ENCODE data around the gene IMMT. TPM values are rescaled to one million over a fixed set of nuclear protein-coding genes. Genes with fewer than 3 reads are reported as not detected.
"Not testable (repeated sequence)": the region's sequence is repeated elsewhere in the genome, so short reads cannot be mapped to it uniquely, and the experiment has no call there.

The IMMT gene
- 181 and 188 TPM in 2 replicates for total RNA-seq

GRCh38 chr2:86195055-86195807 lies at the start of gene IMMT:
TSS of gene IMMT (minus strand) at chr2:86195462. CDS start at chr2:86195382, 80 bp downstream.
- H3K4me3 Mint-ChIP-seq, result peak within 1 kb of the TSS; percentile 99
- intact Hi-C loops (cut with micrococcal nuclease), result loop anchor here (1.0 to 10.0 kb wide), 6 partner anchors 10 to 580 kb away; partner anchors contain the start of genes C2orf68, PTCD3, RNF103 and USP39

GRCh38 chr2:86244781-86245180 lies 49.5 kb upstream of the IMMT start:
- H3K9me3 Mint-ChIP-seq; H3K27me3 Mint-ChIP-seq; H3K27ac Mint-ChIP-seq; H3K36me3 Mint-ChIP-seq (ENCODE audit: low read depth); DNase-seq; H3K4me3 Mint-ChIP-seq; H3K4me1 Mint-ChIP-seq; intact Hi-C loops (cut with micrococcal nuclease): not testable (repeated sequence)

More at GRCh38 chr2:86195055-86195807, at the start of gene IMMT:
- Mint-ChIP-seq H3K36me3 (ENCODE audit: low read depth) (peaks cover 28% of the 10 kb centered on the region), H3K27me3 (no peaks in the 10 kb centered on the region), H3K4me1 (peaks cover 36% of the 10 kb centered on the region), H3K27ac (peak within 1 kb of the TSS; percentile 97), H3K9me3 (no peaks in the 10 kb centered on the region)
- DNase-seq, result peak; percentile 98

GRCh38 chr2:86243950-86244733 lies 48.9 kb upstream of the IMMT start:
- H3K9me3 Mint-ChIP-seq, result no peaks in the 10 kb centered on the region
- H3K27me3 Mint-ChIP-seq, result peaks cover 5% of the 10 kb centered on the region
- no peak overlapping the region for H3K4me3 Mint-ChIP-seq
- H3K4me1 Mint-ChIP-seq, result no peaks in the 10 kb centered on the region
- no peaks in the 10 kb centered on the region for H3K36me3 Mint-ChIP-seq (ENCODE audit: low read depth)
- H3K27ac Mint-ChIP-seq, result no peak overlapping the region
- intact Hi-C loops (cut with micrococcal nuclease), result no loop called here
- no peak for DNase-seq

GRCh38 chr2:86243272-86243671 lies 48.0 kb upstream of the IMMT start:
- intact Hi-C loops (cut with micrococcal nuclease), result no loop called here
- Mint-ChIP-seq H3K27ac (no peak overlapping the region), H3K9me3 (no peaks in the 10 kb centered on the region), H3K27me3 (peaks cover 5% of the 10 kb centered on the region), H3K4me3 (no peak overlapping the region), H3K4me1 (peaks cover 6% of the 10 kb centered on the region), H3K36me3 (ENCODE audit: low read depth) (no peaks in the 10 kb centered on the region)
- no peak for DNase-seq

- H3K9me3 Mint-ChIP-seq, result no peaks in the 10 kb centered on the region
- peaks cover 9% of the 10 kb centered on the region for H3K4me1 Mint-ChIP-seq
- H3K27ac Mint-ChIP-seq, result no peak overlapping the region
- intact Hi-C loops (cut with micrococcal nuclease), result no loop called here
- no peak overlapping the region for H3K4me3 Mint-ChIP-seq
- peaks cover 5% of the 10 kb centered on the region for H3K27me3 Mint-ChIP-seq
- DNase-seq, result no peak
- H3K36me3 Mint-ChIP-seq (ENCODE audit: low read depth), result no peaks in the 10 kb centered on the region
These were observed 46.3 kb upstream of the IMMT start for GRCh38 chr2:86241611-86242010.

- Mint-ChIP-seq H3K27ac (no peak overlapping the region), H3K27me3 (peaks cover 5% of the 10 kb centered on the region)
- intact Hi-C loops (cut with micrococcal nuclease), result no loop called here
These were observed 45.0 kb upstream of the IMMT start for GRCh38 chr2:86240251-86240650.

GRCh38 chr2:86239745-86240144 lies 44.5 kb upstream of the IMMT start:
- DNase-seq, result no peak
- intact Hi-C loops (cut with micrococcal nuclease), result no loop called here
- Mint-ChIP-seq H3K4me1 (peaks cover 9% of the 10 kb centered on the region), H3K9me3 (no peaks in the 10 kb centered on the region), H3K27me3 (peaks cover 5% of the 10 kb centered on the region), H3K4me3 (no peak overlapping the region), H3K36me3 (ENCODE audit: low read depth) (no peaks in the 10 kb centered on the region), H3K27ac (no peak overlapping the region)

More at GRCh38 chr2:86240251-86240650, 45.0 kb upstream of the IMMT start:
- Mint-ChIP-seq H3K4me3 (no peak overlapping the region), H3K9me3 (no peaks in the 10 kb centered on the region), H3K36me3 (ENCODE audit: low read depth) (no peaks in the 10 kb centered on the region), H3K4me1 (peaks cover 9% of the 10 kb centered on the region)
- no peak for DNase-seq

- peaks cover 8% of the 10 kb centered on the region for H3K27me3 Mint-ChIP-seq
- H3K9me3 Mint-ChIP-seq, result no peaks in the 10 kb centered on the region
- no peak overlapping the region for H3K27ac Mint-ChIP-seq
- H3K4me3 Mint-ChIP-seq, result no peak overlapping the region
- no peak for DNase-seq
- H3K4me1 Mint-ChIP-seq, result peaks cover 9% of the 10 kb centered on the region
- intact Hi-C loops (cut with micrococcal nuclease), result no loop called here
- no peaks in the 10 kb centered on the region for H3K36me3 Mint-ChIP-seq (ENCODE audit: low read depth)
These were observed 44.1 kb upstream of the IMMT start for GRCh38 chr2:86239326-86239725.

- DNase-seq, result peak; percentile 86
- Mint-ChIP-seq H3K4me1 (peaks cover 9% of the 10 kb centered on the region), H3K27ac (peak overlapping the region; percentile 63), H3K9me3 (no peaks in the 10 kb centered on the region), H3K36me3 (ENCODE audit: low read depth) (no peaks in the 10 kb centered on the region), H3K27me3 (peaks cover 17% of the 10 kb centered on the region), H3K4me3 (peak overlapping the region; percentile 42)
- intact Hi-C loops (cut with micrococcal nuclease), result no loop called here
These were observed 43.1 kb upstream of the IMMT start for GRCh38 chr2:86238354-86238753.

- Mint-ChIP-seq H3K9me3 (no peaks in the 10 kb centered on the region), H3K27ac (no peak overlapping the region), H3K27me3 (peaks cover 16% of the 10 kb centered on the region), H3K4me3 (no peak overlapping the region), H3K4me1 (peaks cover 9% of the 10 kb centered on the region), H3K36me3 (ENCODE audit: low read depth) (no peaks in the 10 kb centered on the region)
- intact Hi-C loops (cut with micrococcal nuclease), result no loop called here
- no peak for DNase-seq
These were observed 41.9 kb upstream of the IMMT start for GRCh38 chr2:86237172-86237571.

- intact Hi-C loops (cut with micrococcal nuclease), result no loop called here
- Mint-ChIP-seq H3K4me3 (no peak overlapping the region), H3K9me3 (no peaks in the 10 kb centered on the region), H3K27me3 (peaks cover 16% of the 10 kb centered on the region), H3K27ac (no peak overlapping the region), H3K4me1 (peaks cover 9% of the 10 kb centered on the region), H3K36me3 (ENCODE audit: low read depth) (no peaks in the 10 kb centered on the region)
- DNase-seq, result no peak
These were observed 40.1 kb upstream of the IMMT start for GRCh38 chr2:86235196-86235980.

GRCh38 chr2:86234563-86235131 lies 39.4 kb upstream of the IMMT start:
- H3K27me3 Mint-ChIP-seq, result peaks cover 16% of the 10 kb centered on the region
- no peaks in the 10 kb centered on the region for H3K9me3 Mint-ChIP-seq
- H3K27ac Mint-ChIP-seq, result no peak overlapping the region
- peaks cover 9% of the 10 kb centered on the region for H3K4me1 Mint-ChIP-seq
- intact Hi-C loops (cut with micrococcal nuclease), result no loop called here
- H3K4me3 Mint-ChIP-seq, result no peak overlapping the region
- no peak for DNase-seq
- no peaks in the 10 kb centered on the region for H3K36me3 Mint-ChIP-seq (ENCODE audit: low read depth)

GRCh38 chr2:86233436-86233835 lies 38.2 kb upstream of the IMMT start:
- H3K36me3 Mint-ChIP-seq (ENCODE audit: low read depth), result no peaks in the 10 kb centered on the region
- no peak for DNase-seq
- H3K27me3 Mint-ChIP-seq, result peaks cover 16% of the 10 kb centered on the region
- H3K4me3 Mint-ChIP-seq, result no peak overlapping the region
- peaks cover 4% of the 10 kb centered on the region for H3K4me1 Mint-ChIP-seq
- no peaks in the 10 kb centered on the region for H3K9me3 Mint-ChIP-seq
- no peak overlapping the region for H3K27ac Mint-ChIP-seq
- intact Hi-C loops (cut with micrococcal nuclease), result no loop called here

Data from activated CD4-positive, alpha-beta T cell treated with anti-CD3 and anti-CD28 coated beads, Interleukin-2, amount 10 ng/mL, durations not matched to agents 24 days and 14 days (primary cell).